Stimulated activated naive B cell treated with anti-CD40 and anti-IgM and Interleukin-4, amounts not matched to agents 10 μg/mL and 1 μg/mL and 100 μg/mL, for 72 hours (primary cell): ENCODE measurements around the gene POPDC3.
"Not testable (repeated sequence)": the region's sequence is repeated elsewhere in the genome, so short reads cannot be mapped to it uniquely, and the experiment has no call there.

Experiments used
- ATAC-seq, 2 donors: fragments of 150-1000 bp; cut with Tn5 transposase; replicated peaks; 2 replicates each; pipeline ENCODE4 v1.10.0; 2021; ENCODE audit warnings: moderate library complexity in 1 of 2
- DNase-seq: peaks from one replicate; pipeline ENCODE4 v3.0.0; 2021
- H3K27ac Mint-ChIP-seq: one replicate; pipeline ENCODE4 v1.8.0; 2022; ENCODE audit warnings: mild to moderate bottlenecking, mixed read lengths
- H3K27me3 Mint-ChIP-seq, 2 donors: one replicate each; pipeline ENCODE4 v1.8.0; 2022; ENCODE audit warnings: mixed read lengths in 2 of 2
- H3K36me3 Mint-ChIP-seq, 2 donors: one replicate each; pipeline ENCODE4 v1.8.0; 2022; ENCODE audit warnings: mixed read lengths in 2 of 2, mild to moderate bottlenecking in 1 of 2
- H3K4me1 Mint-ChIP-seq, 2 donors: one replicate each; pipeline ENCODE4 v1.8.0; 2022; ENCODE audit warnings: mixed read lengths in 2 of 2, mild to moderate bottlenecking in 1 of 2
- H3K4me3 Mint-ChIP-seq, 2 donors: one replicate each; pipeline ENCODE4 v1.8.0; 2022; ENCODE audit warnings: mild to moderate bottlenecking in 2 of 2, mixed read lengths in 2 of 2, moderate library complexity in 1 of 2
- H3K9me3 Mint-ChIP-seq, 2 donors: one replicate each; pipeline ENCODE4 v1.8.0; 2022; ENCODE audit warnings: mixed read lengths in 2 of 2, mild to moderate bottlenecking in 1 of 2

The POPDC3 gene

GRCh38 chr6:105189026-105189820 lies 9.4 kb upstream of the POPDC3 start:
- Mint-ChIP-seq H3K27me3 (peaks cover 5 to 13% of the 10 kb centered on the region in 2 donors), H3K4me3 (no peak overlapping the region), H3K27ac (no peak overlapping the region), H3K4me1 (no peaks in the 10 kb centered on the region), H3K9me3 (no peaks in the 10 kb centered on the region), H3K36me3 (no peaks in the 10 kb centered on the region)
- DNase-seq (no peak), ATAC-seq (no peak)

GRCh38 chr6:105188251-105188650 lies 8.4 kb upstream of the POPDC3 start:
- no peak for ATAC-seq
- H3K4me1 Mint-ChIP-seq = no peaks in the 10 kb centered on the region

GRCh38 chr6:105186576-105186975 lies 6.8 kb upstream of the POPDC3 start:
- no peaks in the 10 kb centered on the region for H3K36me3 Mint-ChIP-seq
- H3K27me3 Mint-ChIP-seq = peaks cover 20 to 33% of the 10 kb centered on the region in 2 donors
- no peaks in the 10 kb centered on the region for H3K9me3 Mint-ChIP-seq
- no peaks in the 10 kb centered on the region for H3K4me1 Mint-ChIP-seq
- no peak overlapping the region for H3K27ac Mint-ChIP-seq
- H3K4me3 Mint-ChIP-seq = no peak overlapping the region
- no peak for DNase-seq
- no peak for ATAC-seq

More at GRCh38 chr6:105188251-105188650, 8.4 kb upstream of the POPDC3 start:
- no peak for DNase-seq
- H3K36me3 Mint-ChIP-seq = no peaks in the 10 kb centered on the region
- no peak overlapping the region for H3K4me3 Mint-ChIP-seq
- no peak overlapping the region for H3K27ac Mint-ChIP-seq
- H3K9me3 Mint-ChIP-seq = no peaks in the 10 kb centered on the region
- peaks cover 10 to 23% of the 10 kb centered on the region in 2 donors for H3K27me3 Mint-ChIP-seq

GRCh38 chr6:105184921-105185320 lies 5.1 kb upstream of the POPDC3 start:
- Mint-ChIP-seq H3K27ac (no peak overlapping the region), H3K4me3 (no peak overlapping the region), H3K9me3 (no peaks in the 10 kb centered on the region), H3K36me3 (no peaks in the 10 kb centered on the region), H3K4me1 (peaks cover 2 to 4% of the 10 kb centered on the region in 2 donors), H3K27me3 (peaks cover 33 to 50% of the 10 kb centered on the region in 2 donors)
- no peak for DNase-seq
- ATAC-seq = no peak

- Mint-ChIP-seq H3K4me1 (peaks cover 2 to 6% of the 10 kb centered on the region in 2 donors), H3K36me3 (no peaks in the 10 kb centered on the region), H3K9me3 (no peaks in the 10 kb centered on the region), H3K27ac (no peak overlapping the region), H3K27me3 (peaks cover 40 to 65% of the 10 kb centered on the region in 2 donors), H3K4me3 (no peak overlapping the region)
- no peak for DNase-seq
- no peak for ATAC-seq
Measured at GRCh38 chr6:105181981-105182515, 2.2 kb upstream of the POPDC3 start.

- no peaks in the 10 kb centered on the region for H3K9me3 Mint-ChIP-seq
- peaks cover 38 to 59% of the 10 kb centered on the region in 2 donors for H3K27me3 Mint-ChIP-seq
- H3K27ac Mint-ChIP-seq = no peak overlapping the region
- H3K36me3 Mint-ChIP-seq = no peaks in the 10 kb centered on the region
- DNase-seq (no peak), ATAC-seq (no peak)
- no peak overlapping the region for H3K4me3 Mint-ChIP-seq
- H3K4me1 Mint-ChIP-seq = peaks cover 2 to 6% of the 10 kb centered on the region in 2 donors
Measured at GRCh38 chr6:105178636-105179035, 1.2 kb downstream of the POPDC3 start.

- ATAC-seq (no peak), DNase-seq (no peak)
- Mint-ChIP-seq H3K9me3 (no peaks in the 10 kb centered on the region), H3K27ac (no peak overlapping the region), H3K4me3 (no peak overlapping the region), H3K27me3 (peaks cover 40 to 56% of the 10 kb centered on the region in 2 donors), H3K4me1 (peaks cover 2 to 6% of the 10 kb centered on the region in 2 donors), H3K36me3 (no peaks in the 10 kb centered on the region)
Measured at GRCh38 chr6:105178110-105178509, 1.7 kb downstream of the POPDC3 start.

- no peak overlapping the region for H3K4me3 Mint-ChIP-seq
- H3K4me1 Mint-ChIP-seq = peaks cover 2 to 6% of the 10 kb centered on the region in 2 donors
- H3K9me3 Mint-ChIP-seq = no peaks in the 10 kb centered on the region
- H3K36me3 Mint-ChIP-seq = no peaks in the 10 kb centered on the region
- no peak overlapping the region for H3K27ac Mint-ChIP-seq
- ATAC-seq (no peak), DNase-seq (no peak)
- peaks cover 40 to 56% of the 10 kb centered on the region in 2 donors for H3K27me3 Mint-ChIP-seq
Measured at GRCh38 chr6:105177556-105177955, 2.3 kb downstream of the POPDC3 start.

- no peak overlapping the region for H3K27ac Mint-ChIP-seq
- H3K9me3 Mint-ChIP-seq = no peaks in the 10 kb centered on the region
- H3K4me1 Mint-ChIP-seq = no peaks in the 10 kb centered on the region
- no peak overlapping the region for H3K4me3 Mint-ChIP-seq
- DNase-seq (no peak), ATAC-seq (no peak)
- H3K36me3 Mint-ChIP-seq = no peaks in the 10 kb centered on the region
- H3K27me3 Mint-ChIP-seq = peaks cover 24 to 40% of the 10 kb centered on the region in 2 donors
Measured at GRCh38 chr6:105174512-105174911, 5.3 kb downstream of the POPDC3 start.

GRCh38 chr6:105172515-105172914 lies 7.3 kb downstream of the POPDC3 start:
- not testable (repeated sequence) for H3K36me3 Mint-ChIP-seq, H3K27ac Mint-ChIP-seq, H3K4me3 Mint-ChIP-seq, H3K9me3 Mint-ChIP-seq, H3K4me1 Mint-ChIP-seq, DNase-seq, ATAC-seq
- H3K27me3 Mint-ChIP-seq = peaks cover 21 to 31% of the 10 kb centered on the region in 2 donors

GRCh38 chr6:105170059-105170458 lies 9.8 kb downstream of the POPDC3 start:
- no peaks in the 10 kb centered on the region for H3K9me3 Mint-ChIP-seq
- peaks cover 29 to 42% of the 10 kb centered on the region in 2 donors for H3K27me3 Mint-ChIP-seq
- ATAC-seq (no peak), DNase-seq (no peak)
- no peak overlapping the region for H3K4me3 Mint-ChIP-seq
- no peaks in the 10 kb centered on the region for H3K4me1 Mint-ChIP-seq
- H3K27ac Mint-ChIP-seq = no peak overlapping the region
- H3K36me3 Mint-ChIP-seq = no peaks in the 10 kb centered on the region

- no peaks in the 10 kb centered on the region for H3K4me1 Mint-ChIP-seq
- H3K27ac Mint-ChIP-seq = no peak overlapping the region
- H3K36me3 Mint-ChIP-seq = no peaks in the 10 kb centered on the region
- no peaks in the 10 kb centered on the region for H3K9me3 Mint-ChIP-seq
- DNase-seq = no peak
- peaks cover 21 to 44% of the 10 kb centered on the region in 2 donors for H3K27me3 Mint-ChIP-seq
- no peak overlapping the region for H3K4me3 Mint-ChIP-seq
- no peak for ATAC-seq
Measured at GRCh38 chr6:105167914-105168313, 11.9 kb downstream of the POPDC3 start.

- no peak overlapping the region for H3K27ac Mint-ChIP-seq
- H3K9me3 Mint-ChIP-seq = no peaks in the 10 kb centered on the region
- H3K27me3 Mint-ChIP-seq = peaks cover 12 to 42% of the 10 kb centered on the region in 2 donors
- no peaks in the 10 kb centered on the region for H3K36me3 Mint-ChIP-seq
- no peak for ATAC-seq
- no peak overlapping the region for H3K4me3 Mint-ChIP-seq
- no peaks in the 10 kb centered on the region for H3K4me1 Mint-ChIP-seq
- DNase-seq = no peak
Measured at GRCh38 chr6:105164418-105164817, 15.4 kb downstream of the POPDC3 start.

GRCh38 chr6:105163183-105163582 lies 16.6 kb downstream of the POPDC3 start:
- DNase-seq = no peak
- no peaks in the 10 kb centered on the region for H3K36me3 Mint-ChIP-seq
- peaks cover 8 to 36% of the 10 kb centered on the region in 2 donors for H3K27me3 Mint-ChIP-seq
- no peak for ATAC-seq
- H3K4me1 Mint-ChIP-seq = no peaks in the 10 kb centered on the region
- H3K4me3 Mint-ChIP-seq = no peak overlapping the region
- H3K9me3 Mint-ChIP-seq = no peaks in the 10 kb centered on the region
- no peak overlapping the region for H3K27ac Mint-ChIP-seq

- Mint-ChIP-seq H3K9me3 (no peaks in the 10 kb centered on the region), H3K4me3 (no peak overlapping the region), H3K36me3 (no peaks in the 10 kb centered on the region), H3K4me1 (no peaks in the 10 kb centered on the region), H3K27me3 (peaks cover 8 to 31% of the 10 kb centered on the region in 2 donors), H3K27ac (no peak overlapping the region)
- ATAC-seq (no peak), DNase-seq (no peak)
Measured at GRCh38 chr6:105162377-105162776, 17.4 kb downstream of the POPDC3 start.
